ENCODE results near the gene CNN3. TPM values are rescaled to one million over a fixed set of nuclear protein-coding genes. Genes with fewer than 3 reads are reported as not detected.

CNN3 gene
- total RNA-seq, 2 donors from 2014 or later, result 6.3 to 11.2 TPM

- no peaks in the 10 kb centered on the region for H3K9me3 Mint-ChIP-seq
- H3K36me3 Mint-ChIP-seq (ENCODE audit: insufficient read depth in 2 of 2), result peaks cover 0 to 3% of the 10 kb centered on the region in 2 donors
- DNase-seq, result peak in 1 of 2 donors; percentile 1
- peak overlapping the region; percentile 78 to 90 for H3K4me3 Mint-ChIP-seq
- no peak overlapping the region for H3K27ac Mint-ChIP-seq
- ATAC-seq (replicated peaks in 1 of 2), result no peak
- peaks cover 27% of the 10 kb centered on the region for H3K27me3 Mint-ChIP-seq (ENCODE audit: low read depth)
- peaks cover 16% of the 10 kb centered on the region for H3K4me1 Mint-ChIP-seq (ENCODE audit: low read depth)
Measured at GRCh38 chr1:94925561-94926125, 1.3 kb downstream of the CNN3 start.

GRCh38 chr1:94925004-94925403 is 1.9 kb downstream of the CNN3 start:
- Mint-ChIP-seq H3K36me3 (ENCODE audit: insufficient read depth in 2 of 2) (peaks cover 0 to 3% of the 10 kb centered on the region in 2 donors), H3K27me3 (ENCODE audit: low read depth) (peaks cover 27% of the 10 kb centered on the region), H3K4me3 (peak overlapping the region; percentile 78 to 90), H3K27ac (no peak overlapping the region), H3K9me3 (no peaks in the 10 kb centered on the region), H3K4me1 (ENCODE audit: low read depth) (peaks cover 16% of the 10 kb centered on the region)
- DNase-seq, result no peak
- ATAC-seq (replicated peaks in 1 of 2), result no peak

DNA sequence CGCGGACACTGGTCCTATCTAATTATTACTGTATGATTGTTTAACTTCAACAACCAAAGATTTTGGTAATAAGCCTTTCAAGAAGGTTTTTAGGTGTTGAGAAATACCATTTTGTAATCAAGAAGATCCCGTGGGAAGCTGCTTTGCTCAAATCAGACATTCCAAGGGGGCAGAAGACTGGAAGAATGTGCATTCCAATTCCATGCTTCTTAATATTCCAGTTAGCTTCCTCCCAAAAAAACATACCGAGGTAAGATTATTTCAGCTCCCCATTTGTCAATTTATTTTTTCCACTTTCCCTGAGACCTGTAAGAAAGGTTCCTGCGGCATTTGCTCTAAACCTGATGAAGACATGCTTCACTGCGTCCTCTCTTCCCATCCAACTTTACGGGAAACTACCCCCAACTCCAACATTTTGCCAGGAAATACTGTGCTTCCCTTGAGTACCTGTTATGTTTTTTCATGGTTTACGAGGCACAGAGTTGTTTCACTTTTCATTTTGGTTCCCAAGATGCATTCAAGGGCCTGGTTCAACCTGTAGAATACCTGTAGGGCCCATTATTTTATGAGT is 4.1 kb downstream of the CNN3 start:
- peak overlapping the region in 1 of 2 donors; percentile 2 for H3K4me3 Mint-ChIP-seq
- ATAC-seq (replicated peaks in 1 of 2), result no peak
- no peak for DNase-seq
- peaks cover 23% of the 10 kb centered on the region for H3K27me3 Mint-ChIP-seq (ENCODE audit: low read depth)
- peaks cover 16% of the 10 kb centered on the region for H3K4me1 Mint-ChIP-seq (ENCODE audit: low read depth)
- H3K36me3 Mint-ChIP-seq (ENCODE audit: insufficient read depth in 2 of 2), result peaks cover 0 to 3% of the 10 kb centered on the region in 2 donors
- H3K9me3 Mint-ChIP-seq, result no peaks in the 10 kb centered on the region
- H3K27ac Mint-ChIP-seq, result no peak overlapping the region

- DNase-seq, result no peak
- Mint-ChIP-seq H3K4me1 (ENCODE audit: low read depth) (peaks cover 16% of the 10 kb centered on the region), H3K4me3 (no peak overlapping the region), H3K27me3 (ENCODE audit: low read depth) (peaks cover 18% of the 10 kb centered on the region), H3K27ac (no peak overlapping the region), H3K36me3 (ENCODE audit: insufficient read depth in 2 of 2) (no peaks in the 10 kb centered on the region), H3K9me3 (no peaks in the 10 kb centered on the region)
- ATAC-seq (replicated peaks in 1 of 2), result no peak
Measured at GRCh38 chr1:94921977-94922376, 4.9 kb downstream of the CNN3 start.

DNA sequence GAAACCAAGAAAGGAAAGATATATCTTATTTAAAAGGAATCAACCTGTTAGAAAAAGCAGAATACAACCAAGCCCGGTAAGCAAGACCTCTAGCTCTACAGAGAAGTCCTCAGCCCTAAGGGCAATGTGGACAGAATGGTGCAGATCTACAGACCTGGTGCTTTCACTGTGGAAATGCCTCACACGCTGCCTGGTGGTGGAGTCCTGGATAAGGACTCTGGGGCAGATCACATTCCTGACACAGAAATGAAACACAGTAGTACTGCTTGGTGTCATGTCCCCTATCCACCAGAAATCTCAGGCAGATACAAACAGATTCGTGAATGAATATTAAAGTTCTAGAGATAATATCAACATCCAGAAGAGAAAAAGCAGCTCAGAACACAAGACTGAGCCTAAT is 6.8 kb downstream of the CNN3 start:
- no peak for ATAC-seq (replicated peaks in 1 of 2)
- Mint-ChIP-seq H3K9me3 (no peaks in the 10 kb centered on the region), H3K27me3 (ENCODE audit: low read depth) (peaks cover 5% of the 10 kb centered on the region), H3K4me3 (no peak overlapping the region), H3K36me3 (ENCODE audit: insufficient read depth in 2 of 2) (no peaks in the 10 kb centered on the region), H3K27ac (no peak overlapping the region), H3K4me1 (ENCODE audit: low read depth) (peaks cover 6% of the 10 kb centered on the region)
- DNase-seq, result no peak

DNA sequence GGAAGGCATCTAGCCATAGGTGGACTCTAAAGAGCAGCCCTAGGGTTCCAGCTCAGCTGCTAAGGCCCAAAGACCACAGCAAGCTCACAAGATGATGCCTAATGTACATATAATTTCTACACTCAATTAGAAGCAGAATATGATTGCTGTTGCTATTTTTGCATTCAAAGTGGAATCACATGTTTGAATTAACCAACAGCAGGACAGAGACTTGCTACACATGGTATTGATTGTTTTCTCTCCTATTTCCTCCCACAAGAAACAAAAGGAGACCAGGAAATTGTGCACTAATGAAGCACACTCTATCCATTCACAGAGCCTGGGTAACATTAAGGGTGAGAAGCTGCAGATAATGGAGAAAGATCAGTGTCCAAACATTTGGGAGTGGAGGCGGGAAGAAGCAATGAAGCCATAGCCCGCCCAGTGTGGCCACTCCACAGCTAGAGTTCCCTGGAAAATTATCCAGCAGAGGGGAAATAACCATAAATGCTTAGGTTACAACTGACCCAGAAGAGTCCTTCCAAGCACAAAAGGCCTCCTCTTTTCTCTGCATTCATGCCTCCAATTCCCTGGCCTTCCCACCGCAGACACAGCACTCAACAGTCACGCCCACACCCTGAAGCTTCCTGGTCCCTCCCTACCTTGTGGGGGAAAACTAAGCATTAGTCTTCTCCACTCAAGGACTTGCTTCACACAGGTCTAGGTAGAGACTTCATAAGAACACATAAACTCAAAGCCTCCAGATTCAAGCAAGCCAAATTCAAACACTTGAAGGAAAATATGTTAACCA is 7.5 kb downstream of the CNN3 start:
- no peaks in the 10 kb centered on the region for H3K9me3 Mint-ChIP-seq
- no peaks in the 10 kb centered on the region for H3K27me3 Mint-ChIP-seq (ENCODE audit: low read depth)
- H3K4me3 Mint-ChIP-seq, result no peak overlapping the region
- no peaks in the 10 kb centered on the region for H3K36me3 Mint-ChIP-seq (ENCODE audit: insufficient read depth in 2 of 2)
- H3K27ac Mint-ChIP-seq, result no peak overlapping the region
- ATAC-seq (replicated peaks in 1 of 2) (no peak), DNase-seq (no peak)
- H3K4me1 Mint-ChIP-seq (ENCODE audit: low read depth), result no peaks in the 10 kb centered on the region

DNA sequence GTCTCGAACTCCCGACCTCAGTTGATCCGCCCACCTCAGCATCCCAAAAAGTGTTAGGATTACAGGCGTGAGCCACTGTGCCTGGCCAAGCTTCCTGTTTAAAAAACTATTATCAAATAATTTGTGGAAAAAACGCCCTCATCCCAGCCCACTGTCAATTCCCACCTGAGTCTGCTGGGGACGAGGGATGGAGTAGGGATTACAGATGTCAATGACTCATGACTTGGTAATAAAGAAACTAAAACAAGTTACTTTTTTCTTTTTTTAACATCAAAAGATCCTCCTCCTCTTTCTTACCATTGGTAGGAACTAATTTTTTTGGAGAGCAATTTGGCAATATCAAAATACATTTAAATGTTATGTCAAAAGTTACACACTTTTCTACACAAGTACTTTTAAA is 9.7 kb downstream of the CNN3 start:
- no peak overlapping the region for H3K27ac Mint-ChIP-seq
- no peaks in the 10 kb centered on the region for H3K27me3 Mint-ChIP-seq (ENCODE audit: low read depth)
- DNase-seq, result no peak
- no peaks in the 10 kb centered on the region for H3K4me1 Mint-ChIP-seq (ENCODE audit: low read depth)
- no peaks in the 10 kb centered on the region for H3K36me3 Mint-ChIP-seq (ENCODE audit: insufficient read depth in 2 of 2)
- no peak for ATAC-seq (replicated peaks in 1 of 2)
- H3K4me3 Mint-ChIP-seq, result no peak overlapping the region
- H3K9me3 Mint-ChIP-seq, result no peaks in the 10 kb centered on the region

DNA sequence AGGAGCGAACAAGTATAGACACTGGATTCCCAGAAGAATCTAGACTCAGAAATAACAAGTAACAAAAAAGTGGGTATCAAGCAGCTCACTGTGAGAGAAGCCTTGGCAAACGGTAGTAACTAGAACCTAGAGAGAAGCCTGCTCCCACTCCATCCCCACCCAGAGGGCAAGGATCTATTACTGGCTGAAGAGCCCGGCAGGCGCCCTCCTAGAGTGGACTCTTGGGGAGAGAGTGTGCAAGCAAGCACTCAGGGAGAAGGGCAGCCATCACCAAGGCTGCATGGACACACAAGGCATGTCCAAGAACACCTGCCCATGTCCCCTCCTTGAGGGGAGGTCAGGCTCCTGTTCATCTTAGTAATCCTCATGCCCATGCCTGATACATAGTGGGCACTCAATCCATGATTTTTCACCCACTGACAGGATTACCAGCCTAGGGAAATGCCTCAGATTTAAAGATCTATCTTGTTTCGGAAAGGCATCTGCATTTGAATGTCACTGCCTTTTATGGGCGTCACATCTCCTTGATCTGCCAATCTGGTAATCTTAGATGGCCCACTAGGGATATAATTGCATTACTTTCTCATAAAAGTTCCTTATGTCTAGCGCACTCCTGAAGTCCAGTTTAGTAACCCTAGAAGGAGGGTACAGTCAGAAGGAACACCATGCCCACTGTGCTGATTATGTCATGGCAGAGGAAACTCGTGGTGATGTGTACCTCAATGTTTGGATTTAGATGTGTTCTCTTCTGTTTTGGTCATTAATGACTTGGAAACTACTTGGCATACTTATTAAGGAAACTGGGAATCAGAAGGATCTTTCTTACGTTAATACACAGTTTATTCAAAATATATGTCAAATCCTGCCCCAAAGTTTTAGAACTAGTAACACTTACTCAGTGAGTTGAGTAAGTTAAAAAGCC is 14.4 kb downstream of the CNN3 start:
- DNase-seq, result no peak
- no peak for ATAC-seq (replicated peaks in 1 of 2)
- Mint-ChIP-seq H3K27me3 (ENCODE audit: low read depth) (no peaks in the 10 kb centered on the region), H3K9me3 (no peaks in the 10 kb centered on the region), H3K27ac (no peak overlapping the region), H3K36me3 (ENCODE audit: insufficient read depth in 2 of 2) (no peaks in the 10 kb centered on the region), H3K4me3 (no peak overlapping the region), H3K4me1 (ENCODE audit: low read depth) (no peaks in the 10 kb centered on the region)

DNA sequence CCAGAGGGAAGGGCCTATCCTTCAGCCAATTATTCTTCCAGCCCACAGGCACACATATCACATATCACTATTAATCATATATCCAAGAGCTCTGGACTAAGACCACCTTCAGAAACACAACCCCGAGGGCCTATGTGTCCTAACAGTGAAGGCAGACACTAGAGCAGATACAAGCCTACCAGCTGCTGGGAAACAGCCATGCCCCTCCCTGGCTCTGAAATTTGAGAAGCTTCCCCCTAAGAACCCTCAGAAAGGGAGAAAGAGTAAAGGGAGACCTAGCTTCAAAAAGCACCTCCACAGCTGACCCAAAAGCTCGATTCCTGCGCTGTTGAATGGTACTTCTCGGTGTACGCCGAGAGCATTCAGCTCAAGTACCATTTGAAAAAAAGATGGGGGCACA is 17.4 kb downstream of the CNN3 start:
- DNase-seq, result no peak
- Mint-ChIP-seq H3K27me3 (ENCODE audit: low read depth) (no peaks in the 10 kb centered on the region), H3K4me3 (no peak overlapping the region), H3K9me3 (no peaks in the 10 kb centered on the region), H3K36me3 (ENCODE audit: insufficient read depth in 2 of 2) (no peaks in the 10 kb centered on the region), H3K27ac (no peak overlapping the region), H3K4me1 (ENCODE audit: low read depth) (no peaks in the 10 kb centered on the region)
- ATAC-seq (replicated peaks in 1 of 2), result no peak

GRCh38 chr1:94908965-94909364 is 17.9 kb downstream of the CNN3 start:
- Mint-ChIP-seq H3K9me3 (no peaks in the 10 kb centered on the region), H3K36me3 (ENCODE audit: insufficient read depth in 2 of 2) (no peaks in the 10 kb centered on the region), H3K4me3 (no peak overlapping the region), H3K4me1 (ENCODE audit: low read depth) (no peaks in the 10 kb centered on the region), H3K27me3 (ENCODE audit: low read depth) (no peaks in the 10 kb centered on the region), H3K27ac (no peak overlapping the region)
- ATAC-seq (replicated peaks in 1 of 2), result no peak
- no peak for DNase-seq

GRCh38 chr1:94908190-94908589 is 18.7 kb downstream of the CNN3 start:
- no peak overlapping the region for H3K27ac Mint-ChIP-seq
- no peaks in the 10 kb centered on the region for H3K9me3 Mint-ChIP-seq
- no peak for ATAC-seq (replicated peaks in 1 of 2)

GRCh38 chr1:94907136-94907535 is 19.8 kb downstream of the CNN3 start:
- no peaks in the 10 kb centered on the region for H3K9me3 Mint-ChIP-seq
- no peaks in the 10 kb centered on the region for H3K4me1 Mint-ChIP-seq (ENCODE audit: low read depth)
- no peak for DNase-seq
- no peaks in the 10 kb centered on the region for H3K36me3 Mint-ChIP-seq (ENCODE audit: insufficient read depth in 2 of 2)
- no peak overlapping the region for H3K4me3 Mint-ChIP-seq
- H3K27ac Mint-ChIP-seq, result no peak overlapping the region
- ATAC-seq (replicated peaks in 1 of 2), result no peak
- H3K27me3 Mint-ChIP-seq (ENCODE audit: low read depth), result no peaks in the 10 kb centered on the region

More at GRCh38 chr1:94908190-94908589, 18.7 kb downstream of the CNN3 start:
- Mint-ChIP-seq H3K36me3 (ENCODE audit: insufficient read depth in 2 of 2) (no peaks in the 10 kb centered on the region), H3K27me3 (ENCODE audit: low read depth) (no peaks in the 10 kb centered on the region), H3K4me1 (ENCODE audit: low read depth) (no peaks in the 10 kb centered on the region), H3K4me3 (no peak overlapping the region)
- no peak for DNase-seq

GRCh38 chr1:94906382-94906781 is 20.5 kb downstream of the CNN3 start:
- H3K27me3 Mint-ChIP-seq (ENCODE audit: low read depth), result no peaks in the 10 kb centered on the region
- ATAC-seq (replicated peaks in 1 of 2) (no peak), DNase-seq (no peak)
- H3K4me1 Mint-ChIP-seq (ENCODE audit: low read depth), result no peaks in the 10 kb centered on the region
- no peaks in the 10 kb centered on the region for H3K9me3 Mint-ChIP-seq
- no peak overlapping the region for H3K4me3 Mint-ChIP-seq
- H3K27ac Mint-ChIP-seq, result no peak overlapping the region
- H3K36me3 Mint-ChIP-seq (ENCODE audit: insufficient read depth in 2 of 2), result no peaks in the 10 kb centered on the region

All from activated T-cell treated with anti-CD3 and anti-CD28 coated beads, Interleukin-2, amount 50 U/mL, for 72 hours (primary cell).